Activated naive CD4-positive, alpha-beta T cell (primary cell): ENCODE results near the gene GPHN.

Experiments
- DNase-seq, 4 experiments: peaks; one replicate each; lab custom pipeline; 2025; lab: John Stamatoyannopoulos, UW

Gene GPHN

DNA sequence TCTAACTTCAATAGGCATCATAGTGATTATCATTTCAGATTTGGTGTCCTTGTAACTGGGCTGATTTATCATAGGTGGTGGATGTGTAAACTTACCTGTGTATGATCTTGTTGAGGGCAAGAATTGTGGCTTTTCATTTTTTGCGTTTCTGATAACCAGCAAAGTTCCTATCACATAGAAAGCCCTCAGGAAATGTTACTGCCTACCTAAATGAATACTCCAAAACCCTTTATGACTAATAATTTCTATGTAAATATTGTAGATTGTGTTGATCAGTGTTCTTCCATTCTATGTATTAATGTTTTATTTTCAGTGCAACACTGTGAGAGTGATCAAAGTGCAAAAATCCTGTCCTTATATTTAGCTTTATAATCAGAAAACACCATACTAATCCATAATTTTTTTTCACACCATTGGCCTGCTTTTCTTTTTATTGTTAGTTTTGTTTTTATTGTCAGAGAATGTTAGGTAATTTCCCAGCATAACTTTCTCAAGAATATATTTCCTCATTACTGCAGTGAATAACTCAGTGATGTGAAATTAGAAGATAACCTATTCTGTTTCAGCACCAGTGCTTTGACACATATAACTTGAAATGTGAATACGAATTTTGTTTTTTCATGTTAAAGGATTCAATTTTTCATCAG lies 94.1 kb downstream of the GPHN start:
- DNase-seq, result no peak

DNA sequence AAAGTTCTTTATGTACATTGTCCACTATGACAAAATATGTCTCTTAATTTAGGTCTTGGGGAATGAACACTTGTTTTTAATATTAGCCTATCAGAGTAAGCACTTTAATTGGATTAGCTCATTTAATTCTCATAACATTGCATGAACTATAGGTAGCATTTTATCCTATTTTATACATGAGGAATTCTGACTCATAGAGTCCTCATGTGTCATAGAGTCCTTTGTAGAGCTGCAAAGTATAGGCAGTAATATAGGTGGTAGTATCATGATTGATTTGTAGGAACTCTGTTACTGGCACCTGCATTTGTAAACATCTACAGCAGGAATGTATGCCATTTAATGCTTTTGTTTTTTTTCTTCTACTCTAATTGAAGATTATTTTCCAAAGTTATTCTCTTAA lies 96.0 kb downstream of the GPHN start:
- no peak for DNase-seq

DNA sequence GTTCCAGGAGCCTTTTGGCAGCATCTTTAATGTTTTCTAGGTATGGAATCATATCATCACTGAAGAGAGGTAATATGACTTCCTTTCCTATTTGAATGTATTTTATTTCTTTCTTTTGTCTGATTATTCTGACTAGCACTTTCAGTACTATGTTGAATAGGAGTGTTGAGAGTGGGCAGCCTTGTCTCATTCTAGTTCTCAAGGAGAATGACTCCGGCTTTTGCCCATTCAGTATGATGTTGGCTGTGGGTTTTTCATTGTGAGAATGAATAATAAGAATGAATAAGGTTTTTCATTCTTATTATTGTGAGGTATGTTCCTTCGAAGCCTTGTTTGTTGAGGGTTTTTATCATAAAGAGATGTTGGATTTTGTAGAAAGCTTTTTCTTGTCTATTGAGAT lies 98.9 kb downstream of the GPHN start:
- DNase-seq, result no peak

DNA sequence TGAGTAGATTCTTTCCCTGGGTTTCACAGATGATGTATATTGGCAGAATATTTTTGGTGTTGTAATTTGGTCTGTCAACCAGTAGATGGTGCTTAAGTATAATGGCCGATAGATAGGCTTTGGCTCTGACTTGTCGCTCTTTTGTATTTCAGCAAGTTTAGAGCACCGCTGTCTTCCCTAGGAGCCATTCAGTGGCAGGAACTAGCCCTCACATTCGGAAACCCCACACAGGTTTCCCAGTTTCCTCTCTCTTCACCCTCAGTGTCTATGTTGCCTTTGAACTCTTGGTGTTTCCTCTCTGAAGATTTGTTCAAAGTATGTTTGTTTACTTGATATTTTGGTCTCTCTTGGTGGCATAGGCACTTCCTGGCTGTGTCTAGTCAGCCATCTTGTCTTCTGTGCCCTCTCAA lies 102.2 kb downstream of the GPHN start:
- no peak for DNase-seq

GRCh38 chr14:66613344-66613743 lies 105.4 kb downstream of the GPHN start:
- DNase-seq, result no peak

DNA sequence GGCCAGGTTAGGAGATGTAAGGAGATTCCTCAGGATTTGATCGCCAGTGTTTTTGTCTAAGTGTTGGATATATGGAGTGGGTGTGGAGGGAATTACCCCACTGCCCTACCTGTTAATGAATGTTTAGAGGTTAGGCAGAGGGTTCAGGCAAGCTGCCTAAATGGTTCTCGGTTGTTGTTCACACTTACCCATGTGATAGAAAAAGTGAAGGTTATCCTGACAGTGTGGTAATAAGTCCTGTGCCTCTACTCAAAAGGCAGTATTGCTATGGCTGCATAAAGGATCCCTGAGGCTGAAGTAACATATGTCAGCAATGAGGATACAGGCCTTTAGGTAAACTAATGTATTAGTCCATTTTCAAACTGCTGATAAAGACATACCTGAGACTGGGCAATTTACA lies 112.0 kb downstream of the GPHN start:
- DNase-seq, result no peak

DNA sequence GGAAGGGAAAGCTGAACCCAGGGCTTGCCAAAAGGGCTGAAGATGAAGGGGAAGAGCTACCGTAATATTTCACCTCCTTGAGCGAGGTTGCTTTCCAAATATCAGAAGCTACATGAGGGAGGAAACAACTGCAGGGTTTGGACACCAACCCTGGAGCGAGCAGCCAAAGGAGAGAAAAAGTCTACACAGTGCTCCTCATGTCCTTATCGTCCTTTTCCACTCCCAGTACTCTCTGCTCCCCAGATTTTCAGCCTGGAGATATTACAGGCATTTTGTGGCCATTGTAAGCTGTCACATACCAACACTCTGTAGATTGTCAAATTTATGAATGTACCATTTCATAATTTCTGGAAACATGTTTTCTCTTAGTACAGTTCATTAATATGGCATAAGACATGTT lies 115.9 kb downstream of the GPHN start:
- no peak for DNase-seq

DNA sequence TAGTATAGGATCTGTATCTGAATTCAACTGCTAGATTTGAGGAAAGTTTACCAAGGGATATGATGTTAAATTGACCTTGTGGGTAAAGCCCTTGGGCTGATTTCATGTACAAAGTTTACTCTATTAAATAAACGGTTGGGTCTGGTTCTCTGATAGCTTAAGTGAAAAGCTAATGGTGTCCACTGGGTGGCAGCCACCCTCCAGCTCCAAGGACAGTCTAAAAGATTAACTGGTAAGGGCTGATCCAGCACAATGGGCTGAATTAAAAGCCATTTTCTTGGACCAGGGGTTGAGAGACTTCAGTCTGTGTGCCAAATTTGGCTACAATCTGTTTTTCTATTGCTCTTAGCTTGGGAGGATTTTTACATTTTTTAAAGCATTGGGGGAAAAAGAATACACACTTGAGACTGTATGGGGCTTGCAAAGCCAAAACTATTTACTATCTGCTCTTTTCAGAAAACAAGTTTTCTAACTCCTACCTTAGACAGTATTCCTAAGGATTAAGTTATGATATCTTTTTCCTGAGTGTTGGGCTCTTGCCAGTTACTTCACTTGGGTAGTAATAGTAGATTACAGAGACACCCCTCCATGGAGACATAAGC lies 116.5 kb downstream of the GPHN start:
- DNase-seq, result no peak

DNA sequence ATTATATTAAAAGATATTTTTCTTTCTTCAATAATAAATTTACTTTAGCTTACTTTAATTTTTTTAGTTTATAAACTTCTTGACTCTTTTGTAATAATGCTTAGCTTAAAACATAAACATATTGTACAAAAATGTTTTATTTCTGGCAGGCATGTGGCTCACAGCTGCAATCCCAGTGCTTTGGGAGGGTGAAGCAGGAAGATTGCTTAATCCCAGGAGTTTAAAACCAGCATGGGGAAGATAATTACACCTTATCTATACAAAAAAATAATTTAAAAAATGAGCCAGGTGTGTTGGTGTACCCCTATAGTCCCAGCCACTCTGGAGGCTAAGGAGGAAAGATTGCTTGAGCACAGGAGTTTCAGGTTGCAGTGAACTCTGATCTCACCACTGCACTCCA lies 120.7 kb downstream of the GPHN start:
- no peak for DNase-seq

GRCh38 chr14:66629499-66629898 lies 121.6 kb downstream of the GPHN start:
- DNase-seq, result no peak

- no peak for DNase-seq
Measured at GRCh38 chr14:66634876-66635275, 126.9 kb downstream of the GPHN start.

DNA sequence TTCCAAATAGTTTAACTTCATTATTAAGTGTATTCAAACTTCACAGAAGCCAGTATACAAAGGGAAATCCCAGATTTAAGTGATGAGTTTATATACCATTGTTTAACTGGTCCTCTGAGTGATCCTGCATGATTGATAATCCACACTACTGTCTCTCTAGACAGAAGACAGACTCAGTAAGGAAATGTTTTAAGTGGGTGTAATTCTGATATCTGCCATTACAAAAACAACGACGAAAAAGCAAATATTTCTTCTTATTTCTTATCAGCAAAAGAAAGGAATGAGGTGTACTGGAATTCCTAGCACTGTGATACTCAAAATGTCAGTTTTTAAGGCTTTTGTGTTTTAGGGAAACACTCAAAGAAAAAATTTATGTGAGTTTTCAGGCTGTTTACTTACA lies 127.5 kb downstream of the GPHN start:
- no peak for DNase-seq

- DNase-seq, result no peak
Measured at GRCh38 chr14:66636240-66636639, 128.3 kb downstream of the GPHN start.

DNA sequence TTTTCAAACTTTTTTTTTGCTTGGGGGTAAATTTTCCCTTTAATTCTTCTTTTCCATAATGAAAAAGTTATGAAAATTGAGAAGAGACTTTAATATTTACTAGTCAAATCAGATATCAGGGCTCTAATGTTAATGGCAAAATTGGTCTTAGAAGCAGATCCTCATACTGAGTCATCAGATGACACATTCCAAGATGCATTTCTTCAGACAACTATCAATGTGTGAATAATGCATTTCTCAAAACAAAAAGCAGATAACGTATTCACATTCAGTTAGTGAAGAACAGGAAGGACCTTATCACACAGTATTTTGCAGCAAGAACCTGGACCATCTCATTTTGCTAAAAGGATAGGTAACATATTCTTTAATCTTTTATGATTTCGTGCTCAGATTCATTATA lies 130.7 kb downstream of the GPHN start:
- no peak for DNase-seq

GRCh38 chr14:66641861-66642635 lies 134.1 kb downstream of the GPHN start:
- DNase-seq, result no peak

DNA sequence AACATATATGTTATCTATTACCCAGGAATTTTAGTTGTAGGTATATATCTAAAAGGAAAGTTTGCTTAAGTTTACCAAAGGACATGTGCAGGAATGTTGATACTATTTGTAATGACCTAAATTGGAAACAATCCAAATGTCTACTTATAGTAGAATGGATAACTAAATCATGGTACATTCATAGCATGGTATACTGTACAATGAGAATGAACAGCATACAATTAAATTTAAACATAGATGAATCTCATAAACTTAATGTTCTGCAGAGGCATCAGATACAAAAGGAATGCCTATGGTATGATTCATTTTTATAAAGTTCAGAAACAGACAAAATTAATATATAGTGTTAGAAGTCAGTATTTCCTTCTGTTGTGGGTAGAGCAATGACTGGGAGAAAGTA lies 135.4 kb downstream of the GPHN start:
- DNase-seq, result no peak

GRCh38 chr14:66645716-66646115 lies 137.8 kb downstream of the GPHN start:
- DNase-seq, result no peak

- DNase-seq, result no peak
Measured at GRCh38 chr14:66649498-66649897, 141.6 kb downstream of the GPHN start.

GRCh38 chr14:66650491-66650911 lies 142.6 kb downstream of the GPHN start:
- DNase-seq, result no peak

- no peak for DNase-seq
Measured at GRCh38 chr14:66651536-66652220, 143.7 kb downstream of the GPHN start.

DNA sequence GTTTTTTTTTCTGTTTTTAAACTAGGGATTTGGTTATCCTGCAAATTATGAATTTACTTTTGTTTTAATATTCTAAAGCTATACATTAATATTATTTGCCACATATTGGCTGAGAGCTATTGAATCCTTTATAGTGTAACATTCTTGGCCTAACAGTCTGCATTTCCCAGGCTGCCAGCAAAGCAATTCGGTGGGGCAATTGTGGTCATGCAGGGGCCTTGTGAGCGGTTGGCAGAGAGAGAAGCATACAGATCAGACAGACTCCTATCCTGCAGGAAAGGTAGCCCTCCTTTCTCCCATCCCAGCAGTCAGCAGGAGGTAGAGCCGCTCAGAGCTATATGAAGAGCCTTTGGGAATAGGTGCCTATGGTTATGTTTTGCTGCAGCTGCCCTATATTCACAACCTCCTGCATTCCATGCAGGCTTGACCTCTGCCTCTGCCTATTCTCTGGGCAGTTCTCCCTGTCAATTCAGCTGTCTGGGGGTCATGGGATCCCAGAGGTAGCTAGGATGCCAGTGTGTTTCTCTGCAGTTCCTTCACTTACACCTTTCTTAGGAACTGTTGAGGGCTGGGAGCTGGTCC lies 144.7 kb downstream of the GPHN start:
- no peak for DNase-seq

- no peak for DNase-seq
Measured at GRCh38 chr14:66657780-66658179, 149.8 kb downstream of the GPHN start.
